Pericardium fibroblast (primary cell): ENCODE measurements around the gene ETV5. TPM values are rescaled to one million over a fixed set of nuclear protein-coding genes. Genes with fewer than 3 reads are reported as not detected.

Source experiments
- total RNA-seq: library from RNA; depleted of rRNA; stranded (reverse); fragments of >200 nt; gene quantifications from 2 replicates; pipeline ENCODE4 v1.2.3, GENCODE V29; 2015

Gene ETV5
- 5.1 and 13.3 TPM in 2 replicates for total RNA-seq

GRCh38 chr3:186108941-186109865 is at the start of gene ETV5:
ETV5 (minus strand) TSS chr3:186109089; CDS start chr3:186105868, 3,221 bp downstream.

Other genes starting within 250 kb of the ETV5 start
- 68.3 and 130 TPM in 2 replicates for gene TRA2B, start 171.1 kb downstream of the ETV5 start, total RNA-seq